Skeletal muscle tissue (tissue), 4 donors: ENCODE results near the gene FBXO31. TPM values are rescaled to one million over a fixed set of nuclear protein-coding genes. Genes with fewer than 3 reads are reported as not detected.
A peak's percentile ranks its signal among the peaks of the same experiment; 100 is the strongest.

Experiments used
- H3K27ac ChIP-seq: one replicate; pipeline ENCODE4 v1.7.0; 2013; ENCODE audit warnings: mild to moderate bottlenecking, low read depth, low read length, inconsistent platforms
- H3K27me3 ChIP-seq, 3 donors: one replicate each; pipeline ENCODE4 v1.7.0; 2013; ENCODE audit warnings: low read length in 3 of 3; ENCODE audit not compliant: control insufficient read depth in 3 of 3, insufficient read depth in 3 of 3
- H3K36me3 ChIP-seq, 3 donors: one replicate each; pipeline ENCODE4 v1.7.0; 2013; ENCODE audit warnings: low read length in 3 of 3; ENCODE audit not compliant: control insufficient read depth in 3 of 3, insufficient read depth in 3 of 3
- H3K4me1 ChIP-seq, 3 donors: one replicate each; pipeline ENCODE4 v1.7.0; 2013; ENCODE audit warnings: low read length in 3 of 3, mild to moderate bottlenecking in 3 of 3; ENCODE audit not compliant: control insufficient read depth in 3 of 3, insufficient read depth in 3 of 3
- H3K4me3 ChIP-seq, 3 donors: one replicate each; pipeline ENCODE4 v1.7.0; 2013; ENCODE audit warnings: low read length in 3 of 3
- H3K9ac ChIP-seq, 3 donors: one replicate each; pipeline ENCODE4 v1.7.0; 2013; ENCODE audit warnings: low read length in 3 of 3, mild to moderate bottlenecking in 3 of 3, moderate library complexity in 2 of 3, low read depth in 1 of 3
- H3K9me3 ChIP-seq, 3 donors: one replicate each; pipeline ENCODE4 v1.7.0; 2013; ENCODE audit warnings: low read length in 3 of 3; ENCODE audit not compliant: control insufficient read depth in 3 of 3
- total RNA-seq: library from RNA; depleted of rRNA; stranded (reverse); fragments of >200 nt; gene quantifications from one replicate; pipeline ENCODE4 v1.2.3, GENCODE V29; 2014
- donor health status: Osteomylitis.

Gene FBXO31
- total RNA-seq, 1 donor from 2014 or later: 26.6 TPM

DNA sequence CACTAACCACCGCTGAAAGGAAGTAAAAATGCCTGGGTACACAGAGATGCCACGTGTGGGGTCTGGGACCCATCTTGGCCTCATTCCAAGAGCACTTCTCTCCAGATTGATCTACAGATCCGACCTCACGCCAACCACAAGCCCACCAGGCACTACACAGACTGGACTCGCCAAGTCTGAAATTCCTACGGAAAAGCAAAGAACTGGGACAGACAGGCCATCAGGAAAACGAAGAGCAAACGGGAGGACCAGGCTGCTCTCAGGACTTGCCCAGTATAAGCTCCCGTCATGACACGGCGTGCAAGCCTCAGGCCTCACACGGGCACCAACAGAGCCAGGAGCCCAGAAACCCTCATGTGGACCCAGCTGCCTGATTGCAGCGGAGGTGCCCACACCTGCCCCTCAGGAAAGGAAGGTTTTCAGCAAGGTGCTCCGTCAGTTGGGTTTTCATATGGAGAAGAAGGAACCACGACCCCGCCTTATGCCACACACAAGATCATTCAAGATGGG lies 46.3 kb downstream of the FBXO31 start:
- H3K9ac ChIP-seq: no peak overlapping the region
- H3K36me3 ChIP-seq: peaks cover 53 to 64% (median 62%) of the 10 kb centered on the region in 3 donors
- no peaks in the 10 kb centered on the region for H3K27me3 ChIP-seq
- peaks cover 3 to 11% (median 9%) of the 10 kb centered on the region in 3 donors for H3K4me1 ChIP-seq
- no peaks in the 10 kb centered on the region for H3K9me3 ChIP-seq
- no peak overlapping the region for H3K27ac ChIP-seq
- no peak overlapping the region for H3K4me3 ChIP-seq

DNA sequence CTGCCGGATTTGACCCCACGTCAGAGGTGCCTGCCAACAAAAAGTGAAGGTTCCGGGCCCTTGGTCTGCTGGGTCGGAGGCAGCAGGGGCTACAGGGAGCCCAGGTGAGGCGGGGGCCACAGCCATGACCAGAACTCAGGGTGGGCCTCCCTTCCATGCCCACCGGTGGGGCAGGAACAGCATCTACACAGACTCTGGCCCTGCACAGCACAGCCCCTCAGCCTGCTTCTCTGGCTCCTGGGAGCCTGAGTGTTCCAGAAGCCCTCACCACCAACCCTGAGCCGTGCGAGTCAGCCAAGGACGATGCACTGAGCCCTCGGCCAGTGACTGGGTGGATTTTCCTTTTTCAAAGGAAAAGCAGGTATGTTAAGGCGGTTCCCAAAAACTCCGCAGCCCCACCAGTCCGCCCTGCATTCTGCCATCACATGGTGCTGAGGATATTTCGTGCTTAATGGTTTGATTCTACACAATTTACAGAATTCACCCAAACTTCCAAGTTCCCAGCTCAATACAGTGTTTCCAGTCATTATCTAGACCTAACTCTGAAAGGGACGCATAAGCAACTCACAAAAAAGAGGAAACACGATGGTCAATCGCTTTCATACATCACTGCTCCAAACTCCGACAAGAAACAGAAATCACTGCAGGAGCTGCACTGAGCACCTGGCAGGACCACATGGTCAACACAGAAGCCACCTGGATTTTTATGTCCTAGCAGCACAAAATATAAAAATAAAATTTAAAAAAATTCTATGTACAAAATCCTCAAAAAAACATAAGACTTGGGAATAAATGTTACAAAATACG lies 46.9 kb downstream of the FBXO31 start:
- Histone ChIP-seq H3K9ac (no peak overlapping the region), H3K36me3 (peaks cover 50 to 57% (median 55%) of the 10 kb centered on the region in 3 donors), H3K4me1 (peaks cover 3 to 16% (median 14%) of the 10 kb centered on the region in 3 donors), H3K4me3 (no peak overlapping the region), H3K9me3 (no peaks in the 10 kb centered on the region), H3K27ac (no peak overlapping the region), H3K27me3 (no peaks in the 10 kb centered on the region)

DNA sequence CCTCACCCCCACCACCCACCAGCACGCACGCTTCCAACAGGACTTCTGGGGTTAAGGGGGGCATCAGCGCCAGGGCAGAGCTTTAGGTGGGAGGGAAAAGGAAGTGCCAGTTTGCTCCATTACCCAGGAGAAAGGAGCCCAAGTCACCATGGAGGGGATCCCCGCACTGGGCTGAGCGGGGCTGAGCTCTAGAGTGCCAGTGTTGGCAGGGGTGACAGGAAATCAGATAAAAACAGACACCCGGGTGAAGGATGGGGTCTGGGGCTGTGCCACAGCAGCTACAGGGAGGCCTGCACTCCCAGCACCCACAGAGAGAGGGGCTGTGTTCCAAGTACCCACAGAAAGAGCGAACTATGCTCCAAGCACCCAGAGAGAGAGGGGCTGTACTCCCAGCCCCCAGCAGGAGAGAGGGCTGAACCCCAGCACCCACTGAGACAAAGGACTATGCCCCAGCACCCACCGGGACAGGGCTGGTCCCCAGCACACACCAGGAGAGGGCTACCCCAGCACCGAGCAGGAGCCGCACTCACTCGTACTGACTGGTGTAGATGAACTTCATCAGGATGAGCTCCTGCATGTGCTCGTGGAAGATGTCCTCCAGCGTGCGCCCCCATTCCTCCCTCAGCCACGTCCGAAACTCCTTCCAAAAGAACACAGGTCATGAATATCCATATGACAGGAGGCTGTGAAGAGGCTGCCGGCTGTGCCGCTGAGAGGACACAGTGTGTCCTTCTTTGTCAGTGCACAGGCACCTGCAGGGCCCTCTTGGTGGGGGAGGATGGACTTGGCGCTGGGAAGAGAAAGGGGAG lies 47.7 kb downstream of the FBXO31 start:
- Histone ChIP-seq H3K27ac (no peak overlapping the region), H3K9ac (no peak overlapping the region), H3K4me3 (no peak overlapping the region), H3K9me3 (no peaks in the 10 kb centered on the region), H3K36me3 (peaks cover 52 to 58% (median 58%) of the 10 kb centered on the region in 3 donors), H3K4me1 (peaks cover 3 to 16% (median 14%) of the 10 kb centered on the region in 3 donors), H3K27me3 (no peaks in the 10 kb centered on the region)

DNA sequence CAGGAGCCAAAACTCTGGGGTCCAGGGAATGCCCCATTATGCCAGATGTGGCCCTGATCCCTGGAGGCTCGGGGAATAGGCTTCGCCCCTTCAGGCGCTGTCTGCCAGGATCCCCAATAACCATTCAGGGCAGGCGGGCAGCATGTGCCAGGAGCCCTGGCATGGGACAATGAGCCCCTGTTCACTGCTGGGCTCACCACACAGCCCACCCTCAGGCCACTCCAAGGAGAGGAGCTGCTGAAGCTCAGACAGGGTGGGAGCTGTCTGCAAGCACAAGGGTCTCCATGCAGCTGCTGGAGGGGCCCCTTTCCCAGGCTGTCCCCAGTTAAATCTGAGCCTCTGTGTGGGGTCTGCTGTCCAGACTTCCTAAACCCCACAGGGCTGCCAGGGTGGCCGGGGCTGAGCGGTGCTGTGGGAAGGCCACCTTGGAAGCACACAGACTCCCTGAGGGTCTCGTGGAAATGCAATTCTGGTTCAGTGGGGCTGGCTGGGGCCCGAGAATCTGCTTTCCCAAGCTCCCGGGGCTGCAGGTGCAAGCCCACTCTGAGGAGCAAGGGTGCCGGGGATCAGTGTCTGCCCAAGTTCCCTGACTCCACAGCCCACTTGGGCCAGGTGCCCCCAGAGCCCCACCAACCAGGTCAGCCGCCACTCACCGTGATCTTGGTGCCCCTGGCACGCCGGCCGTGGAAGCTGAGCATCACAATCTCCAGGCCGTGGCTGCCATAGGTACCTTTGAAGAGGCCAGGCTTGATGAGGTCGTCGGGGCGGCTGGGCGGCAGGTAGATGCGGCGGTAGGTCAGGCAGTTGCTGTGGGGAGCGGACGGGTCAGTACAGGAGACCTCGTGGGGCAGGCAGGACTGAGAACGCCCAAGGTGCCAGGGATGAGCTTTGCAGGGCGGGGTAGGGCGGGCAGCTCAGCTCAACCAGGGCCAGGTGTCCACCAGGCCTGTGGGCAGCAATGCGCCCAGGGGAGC lies 48.6 kb downstream of the FBXO31 start:
- H3K9ac ChIP-seq: no peak overlapping the region

DNA sequence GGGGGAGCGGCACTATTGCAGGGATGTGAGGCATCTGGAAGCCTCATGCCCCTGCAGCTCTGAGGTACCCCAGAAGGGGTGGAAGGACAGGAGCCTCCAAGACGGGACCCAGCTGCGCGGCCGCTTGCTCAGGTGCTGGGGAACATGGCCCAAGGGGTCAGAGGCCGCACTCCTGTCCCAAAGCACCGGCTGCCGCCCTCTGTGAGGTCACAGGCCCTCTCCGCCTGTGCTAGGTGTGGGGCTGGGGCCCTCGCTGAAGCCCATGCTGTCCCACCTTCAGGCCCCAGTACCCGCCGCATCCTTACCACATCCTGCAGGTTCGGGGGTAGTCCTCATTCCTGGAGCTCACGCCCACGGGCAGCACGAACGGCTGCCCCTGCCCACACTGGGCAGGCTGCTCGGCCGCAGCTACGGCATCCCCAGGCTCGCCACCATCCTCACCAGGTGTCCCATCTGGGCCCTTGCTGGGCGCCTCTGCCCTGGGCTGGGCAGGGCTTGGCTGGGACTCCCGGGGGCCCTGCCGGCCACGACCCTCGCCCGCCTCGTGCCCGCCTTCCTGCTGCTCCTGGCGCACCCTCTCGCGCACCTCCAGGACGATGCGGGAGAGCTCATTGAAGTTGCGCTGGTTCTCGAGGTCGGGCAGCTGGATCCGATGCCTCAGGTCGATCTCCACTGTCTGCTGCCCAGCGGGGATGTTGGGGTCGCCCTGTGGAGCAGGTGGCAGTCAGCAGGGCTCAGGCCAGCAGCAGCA lies 49.8 kb downstream of the FBXO31 start:
- no peak overlapping the region for H3K9ac ChIP-seq
- no peaks in the 10 kb centered on the region for H3K9me3 ChIP-seq
- H3K4me3 ChIP-seq: no peak overlapping the region
- H3K36me3 ChIP-seq: peaks cover 55 to 65% (median 63%) of the 10 kb centered on the region in 3 donors
- no peaks in the 10 kb centered on the region for H3K27me3 ChIP-seq
- H3K27ac ChIP-seq: no peak overlapping the region
- H3K4me1 ChIP-seq: peaks cover 3 to 20% (median 20%) of the 10 kb centered on the region in 3 donors

More for the DNA sequence above, 48.6 kb downstream of the FBXO31 start:
- Histone ChIP-seq H3K4me1 (peaks cover 3 to 20% (median 16%) of the 10 kb centered on the region in 3 donors), H3K36me3 (peaks cover 55 to 63% (median 62%) of the 10 kb centered on the region in 3 donors), H3K9me3 (no peaks in the 10 kb centered on the region), H3K27ac (no peak overlapping the region), H3K4me3 (no peak overlapping the region), H3K27me3 (no peaks in the 10 kb centered on the region)

DNA sequence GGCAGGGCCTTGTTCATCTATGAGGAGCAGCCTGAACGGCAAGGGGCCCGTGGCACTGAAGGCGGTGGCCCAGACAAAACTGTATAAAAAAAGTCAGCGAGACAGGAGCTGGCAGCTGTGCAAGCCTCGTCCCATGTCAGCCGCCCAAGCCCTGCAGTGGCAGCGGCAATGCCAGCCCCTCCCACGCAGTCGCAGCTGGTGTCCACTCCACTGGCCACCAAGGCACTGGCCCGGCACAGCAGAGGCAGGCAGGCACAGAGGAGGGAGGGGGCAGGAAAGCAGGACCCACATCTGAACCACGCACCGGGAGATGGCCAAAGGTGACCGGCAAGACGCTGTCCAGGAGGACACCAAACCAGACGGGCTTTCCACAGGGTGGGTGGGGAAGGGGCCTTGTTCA lies 50.5 kb downstream of the FBXO31 start:
- H3K27ac ChIP-seq: peak overlapping the region; percentile 30
- H3K4me1 ChIP-seq: peaks cover 9 to 26% (median 20%) of the 10 kb centered on the region in 3 donors
- H3K9ac ChIP-seq: peak overlapping the region in 1 of 3 donors; percentile 40
- H3K4me3 ChIP-seq: no peak overlapping the region
- peaks cover 55 to 67% (median 63%) of the 10 kb centered on the region in 3 donors for H3K36me3 ChIP-seq
- no peaks in the 10 kb centered on the region for H3K9me3 ChIP-seq
- no peaks in the 10 kb centered on the region for H3K27me3 ChIP-seq

DNA sequence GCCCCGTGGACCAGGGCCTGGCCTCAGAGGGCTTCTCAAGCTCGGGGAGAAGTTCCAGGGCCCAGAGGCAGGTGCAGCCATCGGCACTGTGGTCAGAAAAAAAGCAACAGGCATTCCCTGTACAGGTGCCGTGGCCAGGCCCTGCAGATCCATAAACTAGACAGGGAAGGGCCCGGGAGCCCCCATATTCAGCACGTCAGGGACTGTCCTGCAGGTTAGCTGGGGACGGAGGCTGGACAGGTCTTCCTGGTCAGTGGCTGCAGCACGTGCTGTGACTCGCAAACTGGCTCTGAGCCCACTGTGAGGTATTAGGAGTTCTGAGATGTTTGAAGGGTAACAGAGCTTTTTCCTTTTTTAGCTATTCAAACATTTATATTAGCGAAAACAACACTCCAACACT lies 51.4 kb downstream of the FBXO31 start:
- Histone ChIP-seq H3K27me3 (no peaks in the 10 kb centered on the region), H3K9me3 (no peaks in the 10 kb centered on the region), H3K27ac (no peak overlapping the region), H3K4me1 (peaks cover 12 to 33% (median 20%) of the 10 kb centered on the region in 3 donors), H3K9ac (peak overlapping the region in 1 of 3 donors; percentile 16), H3K4me3 (no peak overlapping the region), H3K36me3 (peaks cover 62 to 68% (median 64%) of the 10 kb centered on the region in 3 donors)

DNA sequence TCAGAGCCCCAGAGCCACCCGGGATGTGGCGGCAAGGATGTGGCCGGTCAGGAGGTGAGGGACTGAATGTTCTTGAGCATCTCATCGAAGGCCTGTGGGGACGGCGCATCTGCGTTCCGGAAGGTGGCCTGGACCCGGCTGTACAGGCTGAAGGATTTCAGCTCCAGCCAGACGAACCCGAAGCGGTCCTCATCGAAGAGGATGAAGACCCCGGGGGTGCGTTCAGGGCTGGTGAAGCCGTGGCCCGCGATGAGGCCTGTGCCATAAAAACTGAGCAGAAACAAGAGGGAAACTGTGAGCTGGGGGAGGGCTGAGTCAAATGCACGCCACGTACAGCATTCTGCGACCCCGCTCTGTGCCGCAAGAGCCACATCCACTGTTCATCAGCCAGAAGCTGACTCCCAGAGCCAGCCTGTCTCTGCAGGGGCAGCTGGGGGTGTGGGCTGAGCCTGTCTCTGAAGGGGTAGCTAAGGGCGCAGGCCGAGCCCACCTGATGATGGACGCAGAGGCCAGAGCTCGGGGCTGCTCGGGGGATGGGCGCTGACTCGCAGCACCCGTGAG lies 52.3 kb downstream of the FBXO31 start:
- H3K4me1 ChIP-seq: peaks cover 19 to 41% (median 28%) of the 10 kb centered on the region in 3 donors
- peaks cover 62 to 69% (median 64%) of the 10 kb centered on the region in 3 donors for H3K36me3 ChIP-seq
- H3K4me3 ChIP-seq: no peak overlapping the region
- H3K9me3 ChIP-seq: no peaks in the 10 kb centered on the region
- no peak overlapping the region for H3K9ac ChIP-seq
- no peaks in the 10 kb centered on the region for H3K27me3 ChIP-seq
- no peak overlapping the region for H3K27ac ChIP-seq
